ENCODE data around the gene LSAMP.

Gene LSAMP

GRCh38 chr3:116148881-116149851 lies 296.1 kb downstream of the LSAMP start:
- DNase-seq (ENCODE audit: low read depth): no peak
- H3K4me3 ChIP-seq (ENCODE audit: low read length): no peak overlapping the region
- TF ChIP-seq CTCF (conservative IDR thresholded peaks at IDR 0.05; ENCODE audit: low read depth, low read length): no peak

- no peak for DNase-seq (ENCODE audit: low read depth)
- TF ChIP-seq CTCF (conservative IDR thresholded peaks at IDR 0.05; ENCODE audit: low read depth, low read length): no peak
- no peak overlapping the region for H3K4me3 ChIP-seq (ENCODE audit: low read length)
These were observed 299.7 kb downstream of the LSAMP start for GRCh38 chr3:116145613-116146012.

- no peak overlapping the region for H3K4me3 ChIP-seq (ENCODE audit: low read length)
- TF ChIP-seq CTCF (conservative IDR thresholded peaks at IDR 0.05; ENCODE audit: low read depth, low read length): no peak
- no peak for DNase-seq (ENCODE audit: low read depth)
These were observed 303.6 kb downstream of the LSAMP start for GRCh38 chr3:116141724-116142123.

- H3K4me3 ChIP-seq (ENCODE audit: low read length): no peak overlapping the region
- no peak for DNase-seq (ENCODE audit: low read depth)
- peak; percentile 87 for TF ChIP-seq CTCF (conservative IDR thresholded peaks at IDR 0.05; ENCODE audit: low read depth, low read length)
These were observed 305.1 kb downstream of the LSAMP start for GRCh38 chr3:116140100-116140689.

GRCh38 chr3:116139641-116140040 lies 305.6 kb downstream of the LSAMP start:
- no peak for TF ChIP-seq CTCF (conservative IDR thresholded peaks at IDR 0.05; ENCODE audit: low read depth, low read length)
- H3K4me3 ChIP-seq (ENCODE audit: low read length): no peak overlapping the region
- DNase-seq (ENCODE audit: low read depth): no peak

- peak; percentile 66 for DNase-seq (ENCODE audit: low read depth)
- no peak overlapping the region for H3K4me3 ChIP-seq (ENCODE audit: low read length)
- TF ChIP-seq CTCF (conservative IDR thresholded peaks at IDR 0.05; ENCODE audit: low read depth, low read length): no peak
These were observed 309.7 kb downstream of the LSAMP start for GRCh38 chr3:116135457-116136085.

All from retinal pigment epithelial cell (primary cell).